K562 (cell line): ENCODE results near the gene TP53BP2. TPM values are rescaled to one million over a fixed set of nuclear protein-coding genes. Genes with fewer than 3 reads are reported as not detected.

ENCODE experiments used
- ATAC-seq: fragments of 200-7000 bp; cut with Tn5 transposase; 3 replicates; pipeline ENCODE4 v1.9.1; 2020; ENCODE audit warnings: moderate library complexity
- BruUV-seq: library from RNA; stranded (reverse); fragments of 400-500 nt; replicated peaks from 2 replicates; lab custom pipeline; 2021; lab: Mats Ljungman, UMichigan
- CTCF ChIA-PET: fragments of 300-600 bp; formaldehyde crosslinking; extraction: SDS; loops from one replicate; lab custom pipeline; 2021; ENCODE audit warnings: low intra/inter-chr PET ratio; lab: Yijun Ruan, JAX
- POLR2A ChIA-PET: fragments of 300-600, 350-650 bp; sonication (Branson Sonifier 250); formaldehyde crosslinking; extraction: SDS; loops from one replicate; lab custom pipeline; 2021; ENCODE audit warnings: antibody characterized with exemption, inconsistent platforms; lab: Yijun Ruan, JAX
- DNase-seq, 4 experiments: peaks; one replicate each; pipeline versions ENCODE4 v3.0.0 to v3.0.0-alpha.2; 2011 to 2018; ENCODE audit warnings: low spot score in 3 of 4, mixed read lengths in 3 of 4; ENCODE audit errors: extremely low read depth in 1 of 4
- FAIRE-seq: peaks from 2 replicates; lab custom pipeline; 2011; peaks lifted over from hg19 to GRCh38; lab: Jason Lieb, UNC
- H2AFZ ChIP-seq: 2 replicates; pipeline ENCODE4 v1.6.0; 2011; ENCODE audit warnings: low read depth, low read length, control low read depth, inconsistent platforms
- H3K27ac ChIP-seq: fragments of 200-600 bp; 3 replicates; pipeline ENCODE4 v1.8.0; 2011; ENCODE audit warnings: low read depth, mild to moderate bottlenecking, control low read depth, inconsistent platforms, low read length, moderate library complexity, mixed read lengths; ENCODE audit errors: extremely low read depth
- H3K27me3 ChIP-seq, 2 experiments: fragments of 300-600 bp in 1 of 2; 2 replicates in 1 of 2; 3 replicates in 1 of 2; pipeline versions ENCODE4 v1.6.0 to v1.8.0; 2011; ENCODE audit warnings: inconsistent platforms in 2 of 2, low read length in 2 of 2, mild to moderate bottlenecking in 1 of 2, mixed read lengths in 1 of 2, moderate library complexity in 1 of 2; ENCODE audit not compliant: control insufficient read depth in 2 of 2, insufficient read depth in 2 of 2
- H3K36me3 ChIP-seq: fragments of 300-600 bp; 3 replicates; pipeline ENCODE4 v1.8.0; 2011; ENCODE audit warnings: mild to moderate bottlenecking, low read length, inconsistent platforms; ENCODE audit not compliant: control insufficient read depth, insufficient read depth
- H3K4me1 ChIP-seq, 2 experiments: fragments of 200-600 bp in 1 of 2; replicated peaks in 1 of 2; 2 replicates in 1 of 2; 3 replicates in 1 of 2; pipeline versions ENCODE4 v1.5.1 to v1.8.0; 2011; ENCODE audit warnings: inconsistent platforms in 2 of 2, low read length in 2 of 2, mild to moderate bottlenecking in 1 of 2, mixed read lengths in 1 of 2, moderate library complexity in 1 of 2; ENCODE audit not compliant: control insufficient read depth in 2 of 2, insufficient read depth in 2 of 2
- H3K4me2 ChIP-seq: 2 replicates; pipeline ENCODE4 v1.6.1; 2011; ENCODE audit warnings: low read length, control low read depth, inconsistent platforms, mixed read lengths; ENCODE audit not compliant: insufficient read depth
- H3K4me3 ChIP-seq: fragments of 200-600 bp; sonication (generic), shearing (Covaris generic); 2 replicates; pipeline ENCODE4 v1.5.1; 2016; ENCODE audit warnings: control low read depth, inconsistent platforms
- H3K79me2 ChIP-seq: fragments of 200-600 bp; 3 replicates; pipeline ENCODE4 v1.8.0; 2011; ENCODE audit warnings: low read length, inconsistent platforms; ENCODE audit not compliant: control insufficient read depth, insufficient read depth
- H3K9ac ChIP-seq, 2 experiments: 2 replicates each; pipeline versions ENCODE4 v1.6.0 to v1.6.1; 2011; ENCODE audit warnings: low read depth in 2 of 2, low read length in 2 of 2, control low read depth in 1 of 2, inconsistent platforms in 1 of 2, mild to moderate bottlenecking in 1 of 2, mixed read lengths in 1 of 2; ENCODE audit not compliant: insufficient read depth in 1 of 2
- H3K9me1 ChIP-seq: one replicate; pipeline ENCODE4 v1.6.0; 2011; ENCODE audit warnings: inconsistent platforms, mild to moderate bottlenecking, low read length, moderate library complexity; ENCODE audit not compliant: control insufficient read depth, insufficient read depth
- H3K9me3 ChIP-seq: replicated peaks from 2 replicates; pipeline ENCODE4 v1.5.1; 2011; ENCODE audit warnings: low read depth, low read length, inconsistent platforms; ENCODE audit not compliant: control insufficient read depth, insufficient read depth
- H4K20me1 ChIP-seq: replicated peaks from 2 replicates; pipeline ENCODE4 v1.6.1; 2011; ENCODE audit warnings: low read length, inconsistent platforms, mixed read lengths; ENCODE audit not compliant: control insufficient read depth, insufficient read depth
- ZNF431 ChIP-seq: sonication (generic); formaldehyde crosslinking; IDR thresholded peaks from 2 replicates; pipeline ENCODE4 v1.8.0; 2022; ENCODE audit warnings: mild to moderate bottlenecking, missing genetic modification reagents
- WGBS: fragments of 100-300 bp; shearing (Covaris generic); methylation state at CpG from one replicate; pipeline ENCODE4 v1.1.6; 2016; ENCODE audit warnings: low coverage, mixed read lengths; ENCODE audit not compliant: insufficient coverage; ENCODE audit errors: missing lambda C conversion rate; 5-methylcytosine and 5-hydroxymethylcytosine counted together
- in situ Hi-C: fragments of 300-500 bp; cut with MboI; formaldehyde crosslinking; loops from 4 replicates; pipeline ENCODE4 v1.15.0; 2018; ENCODE audit warnings: inconsistent platforms, mixed read lengths
- intact Hi-C: fragments of 100-400 bp; cut with micrococcal nuclease; formaldehyde crosslinking; loops from 2 replicates; pipeline ENCODE4 v1.14.2; 2022
- polyA plus RNA-seq, 8 experiments: library from polyadenylated mRNA; depleted of rRNA in 4 of 8; stranded (reverse) in 5 of 8; unstranded in 3 of 8; fragments of >200 nt; fragmentation: Nextera tagmentation in 2 of 8; fragmentation: Illumina TruSeq in 1 of 8; extraction: Ambion mirVana in 2 of 8; extraction: Trizol in 1 of 8; gene quantifications; 2 replicates each; pipeline versions ENCODE4 v1.2.1 to v1.2.3, GENCODE V29; 2011 to 2014; ENCODE audit warnings: inconsistent platforms in 1 of 8, missing spikeins in 1 of 8
- total RNA-seq, 7 experiments: library from RNA; depleted of rRNA in 6 of 7; stranded (reverse); fragments of >200 nt in 6 of 7; fragmentation: Illumina TruSeq in 2 of 7; extraction: Trizol in 2 of 7; gene quantifications; 2 replicates each; pipeline versions ENCODE4 v1.2.1 to v1.2.3, GENCODE V29; 2011 to 2021; ENCODE audit warnings: low replicate concordance in 1 of 7
- TF ChIP-seq, protein P1 (sequence below): sonication (generic); formaldehyde crosslinking; IDR thresholded peaks from 2 replicates; pipeline ENCODE4 v1.8.1; 2023; ENCODE audit warnings: mild to moderate bottlenecking, missing genetic modification reagents, moderate library complexity

TP53BP2 gene
- total and polyA plus RNA-seq, 9 of the 15 experiments (the other 6 are each of a cell fraction or from before 2014, with no cell fraction given) = 17.0 to 69.6 (median 40.1) TPM

DNA sequence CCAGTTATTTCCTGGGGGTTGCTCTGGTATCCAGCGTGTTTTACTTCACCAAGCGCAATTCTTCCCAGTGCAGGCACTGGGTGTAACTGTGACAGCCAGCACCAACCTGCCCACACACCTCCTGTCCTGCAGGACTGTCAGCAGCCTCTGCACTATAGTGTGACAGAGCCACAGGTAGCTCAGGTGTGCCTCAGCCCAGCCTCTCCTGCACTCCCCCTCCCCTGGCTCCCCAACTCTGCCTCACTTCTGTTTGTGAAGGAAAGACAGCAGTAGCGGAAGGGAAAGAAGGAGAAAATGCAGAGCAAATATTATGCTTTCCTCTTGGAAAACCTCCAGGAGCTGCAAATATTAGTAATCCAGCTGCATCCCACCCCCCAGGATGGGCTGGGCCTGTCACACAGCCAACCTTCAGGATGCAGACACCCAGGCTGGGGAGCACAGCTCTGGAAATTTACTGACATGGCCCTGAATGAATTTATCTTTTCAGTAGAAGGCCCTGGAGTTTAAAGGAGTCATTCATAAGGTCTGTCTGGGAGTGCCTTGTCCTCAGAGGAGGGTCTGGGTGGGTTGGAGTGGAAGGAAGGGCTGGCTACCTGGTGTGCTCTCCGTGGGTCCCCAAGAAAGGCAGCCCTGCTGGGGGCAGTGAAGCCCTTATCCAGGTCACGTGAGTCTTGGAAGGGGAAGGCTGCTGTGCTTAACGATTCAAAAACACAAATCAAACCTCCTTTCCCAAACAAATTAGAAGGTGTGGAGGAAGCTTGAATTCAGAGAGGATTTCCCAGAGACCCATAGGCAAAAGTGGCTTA, 112.6 kb downstream of the TP53BP2 start:
- TF ChIP-seq ZNF431 (CRISPR knock-in tag) = 0 out of 2 replicates have a peak, but pooled peaks have one; percentile 47
- TF ChIP-seq, protein P1, sequence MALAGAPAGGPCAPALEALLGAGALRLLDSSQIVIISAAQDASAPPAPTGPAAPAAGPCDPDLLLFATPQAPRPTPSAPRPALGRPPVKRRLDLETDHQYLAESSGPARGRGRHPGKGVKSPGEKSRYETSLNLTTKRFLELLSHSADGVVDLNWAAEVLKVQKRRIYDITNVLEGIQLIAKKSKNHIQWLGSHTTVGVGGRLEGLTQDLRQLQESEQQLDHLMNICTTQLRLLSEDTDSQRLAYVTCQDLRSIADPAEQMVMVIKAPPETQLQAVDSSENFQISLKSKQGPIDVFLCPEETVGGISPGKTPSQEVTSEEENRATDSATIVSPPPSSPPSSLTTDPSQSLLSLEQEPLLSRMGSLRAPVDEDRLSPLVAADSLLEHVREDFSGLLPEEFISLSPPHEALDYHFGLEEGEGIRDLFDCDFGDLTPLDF (CRISPR knock-in tag) = no peak
- H3K9me1 ChIP-seq = no peaks in the 10 kb centered on the region
- peak overlapping the region in 1 of 2 experiments; percentile 50; a peak in 1 of 4 replicates for H3K9ac ChIP-seq
- FAIRE-seq = no peak
- H2AFZ ChIP-seq = no peak overlapping the region
- in situ Hi-C loops = no loop called here
- peak overlapping the region; percentile 35; the same call in 1 of the 3 replicates for H3K27ac ChIP-seq
- H3K4me1 ChIP-seq = peaks cover 7 to 22% of the 10 kb centered on the region in 2 experiments; a peak in 4 of 5 replicates
- H3K4me3 ChIP-seq = no peak overlapping the region
- no peak for DNase-seq
- H3K9me3 ChIP-seq = no peaks in the 10 kb centered on the region
- WGBS = 85% methylated on average over 6 of the region's 6 CpGs
- intact Hi-C loops = no loop called here
- ChIA-PET POLR2A (interaction anchor here (0.5 to 0.9 kb wide), 4 partner anchors 11 to 1539 kb away, joined by 3 read pairs; no protein-coding TSS in a partner anchor), CTCF (no interaction called here)
- BruUV-seq = no TSS peak
- ATAC-seq = no peak
- no peaks in the 10 kb centered on the region for H4K20me1 ChIP-seq
- no peak overlapping the region for H3K4me2 ChIP-seq
- no peaks in the 10 kb centered on the region for H3K27me3 ChIP-seq
- H3K79me2 ChIP-seq = peaks cover 10% of the 10 kb centered on the region; the same call in 2 of the 3 replicates
- peaks cover 42% of the 10 kb centered on the region for H3K36me3 ChIP-seq
